Breast epithelium (tissue), 4 donors: ENCODE results near the gene PTPRG. TPM values are rescaled to one million over a fixed set of nuclear protein-coding genes. Genes with fewer than 3 reads are reported as not detected.

Experiments
- DNase-seq, 2 donors: peaks; one replicate each; pipeline ENCODE4 v3.0.0-alpha.2; 2019; ENCODE audit warnings: low spot score in 2 of 2
- H3K27ac ChIP-seq, 2 donors: fragments of 200-600 bp; sonication (generic) in 1 of 2; one replicate each; pipeline ENCODE4 v1.5.1; 2016 to 2019; ENCODE audit warnings: mild to moderate bottlenecking in 1 of 2
- H3K27me3 ChIP-seq, 2 donors: fragments of 200-600 bp; sonication (generic) in 1 of 2; one replicate each; pipeline versions ENCODE4 v1.5.1 to v1.6.0; 2017 to 2019; ENCODE audit warnings: control low read depth in 1 of 2, mild to moderate bottlenecking in 1 of 2
- H3K36me3 ChIP-seq: fragments of 200-600 bp; one replicate; pipeline ENCODE4 v1.5.1; 2019
- H3K4me1 ChIP-seq, 2 donors: fragments of 200-600 bp; sonication (generic); one replicate each; pipeline ENCODE4 v1.5.1; 2016 to 2019; ENCODE audit warnings: control low read depth in 1 of 2
- H3K4me3 ChIP-seq, 3 donors: fragments of 200-600 bp; sonication (generic); 1 replicate in 2 of 3; 2 replicates in 1 of 3; pipeline ENCODE4 v1.5.1; 2016 to 2019; ENCODE audit warnings: mild to moderate bottlenecking in 3 of 3, moderate library complexity in 2 of 3
- H3K9me3 ChIP-seq, 2 donors: fragments of 200-600 bp; sonication (generic) in 1 of 2; one replicate each; pipeline ENCODE4 v1.5.1; 2016 to 2019; ENCODE audit warnings: control low read depth in 1 of 2
- POLR2A ChIP-seq: fragments of 450-650 bp; IDR thresholded peaks from one replicate; pipeline ENCODE4 v1.6.1; 2016; ENCODE audit warnings: antibody characterized with exemption, mild to moderate bottlenecking, moderate library complexity
- POLR2AphosphoS5 ChIP-seq, 3 donors: sonication (generic); formaldehyde crosslinking; IDR thresholded peaks; one replicate each; pipeline ENCODE4 v1.6.1; 2017; ENCODE audit warnings: antibody characterized with exemption in 3 of 3
- intact Hi-C: fragments of 100-400 bp; cut with DNase I; formaldehyde crosslinking; loops from one replicate; pipeline ENCODE4 v1.15.1; 2023; ENCODE audit warnings: low total_unique reads
- total RNA-seq, 3 donors: library from RNA; depleted of rRNA; stranded (reverse); fragments of >200 nt; gene quantifications; one replicate each; pipeline ENCODE4 v1.1.0, GENCODE V29; 2016
- TF ChIP-seq, protein P1 (sequence below), 3 donors: fragments of 450-650 bp; IDR thresholded peaks; one replicate each; pipeline ENCODE4 v1.5.1; 2016 to 2017; ENCODE audit warnings: antibody characterized with exemption in 3 of 3, mild to moderate bottlenecking in 3 of 3, moderate library complexity in 3 of 3

The PTPRG gene
- total RNA-seq, 3 donors from 2014 or later, result 42.3 to 179 (median 61.6) TPM

DNA sequence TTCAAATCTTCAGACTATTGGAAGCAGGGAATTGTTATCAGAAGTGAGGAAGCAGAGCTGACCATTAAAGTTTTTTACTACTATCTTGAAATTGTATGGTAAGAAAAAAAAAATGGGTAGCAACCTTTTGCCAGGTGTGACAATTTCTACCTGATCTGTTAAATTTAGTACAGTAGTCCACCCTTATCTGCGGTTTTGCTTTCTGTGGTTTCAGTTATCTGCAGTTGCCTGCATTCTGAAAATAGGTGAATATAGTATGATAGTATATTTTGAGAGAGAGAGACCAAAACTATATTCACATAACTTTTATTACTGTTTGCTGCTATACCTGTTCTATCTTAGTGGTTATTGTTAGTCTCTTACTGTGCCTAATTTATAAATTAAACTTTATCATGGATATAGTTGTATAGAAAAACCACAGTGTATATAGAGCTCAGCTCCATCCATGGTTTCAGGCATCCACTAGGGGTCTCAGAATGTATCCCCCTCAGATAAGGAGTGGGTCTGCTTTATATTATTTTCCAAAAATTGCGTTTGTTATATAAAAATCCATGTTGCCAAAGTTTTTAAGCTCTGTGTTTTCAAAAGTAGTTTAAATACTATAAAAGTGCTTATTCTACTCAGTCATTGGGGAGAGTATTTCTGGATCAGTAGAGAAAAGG, 69.9 kb downstream of the PTPRG start:
- Histone ChIP-seq H3K27me3 (no peaks in the 10 kb centered on the region), H3K4me1 (no peaks in the 10 kb centered on the region), H3K27ac (no peak overlapping the region), H3K36me3 (no peaks in the 10 kb centered on the region), H3K9me3 (no peaks in the 10 kb centered on the region), H3K4me3 (no peak overlapping the region)
- TF ChIP-seq POLR2AphosphoS5 (IDR thresholded peaks at IDR 0.05), result no peak
- TF ChIP-seq, protein P1, sequence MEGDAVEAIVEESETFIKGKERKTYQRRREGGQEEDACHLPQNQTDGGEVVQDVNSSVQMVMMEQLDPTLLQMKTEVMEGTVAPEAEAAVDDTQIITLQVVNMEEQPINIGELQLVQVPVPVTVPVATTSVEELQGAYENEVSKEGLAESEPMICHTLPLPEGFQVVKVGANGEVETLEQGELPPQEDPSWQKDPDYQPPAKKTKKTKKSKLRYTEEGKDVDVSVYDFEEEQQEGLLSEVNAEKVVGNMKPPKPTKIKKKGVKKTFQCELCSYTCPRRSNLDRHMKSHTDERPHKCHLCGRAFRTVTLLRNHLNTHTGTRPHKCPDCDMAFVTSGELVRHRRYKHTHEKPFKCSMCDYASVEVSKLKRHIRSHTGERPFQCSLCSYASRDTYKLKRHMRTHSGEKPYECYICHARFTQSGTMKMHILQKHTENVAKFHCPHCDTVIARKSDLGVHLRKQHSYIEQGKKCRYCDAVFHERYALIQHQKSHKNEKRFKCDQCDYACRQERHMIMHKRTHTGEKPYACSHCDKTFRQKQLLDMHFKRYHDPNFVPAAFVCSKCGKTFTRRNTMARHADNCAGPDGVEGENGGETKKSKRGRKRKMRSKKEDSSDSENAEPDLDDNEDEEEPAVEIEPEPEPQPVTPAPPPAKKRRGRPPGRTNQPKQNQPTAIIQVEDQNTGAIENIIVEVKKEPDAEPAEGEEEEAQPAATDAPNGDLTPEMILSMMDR (IDR thresholded peaks at IDR 0.05), result no peak
- TF ChIP-seq POLR2A, result no peak
- DNase-seq, result no peak
- intact Hi-C loops, result no loop called here

DNA sequence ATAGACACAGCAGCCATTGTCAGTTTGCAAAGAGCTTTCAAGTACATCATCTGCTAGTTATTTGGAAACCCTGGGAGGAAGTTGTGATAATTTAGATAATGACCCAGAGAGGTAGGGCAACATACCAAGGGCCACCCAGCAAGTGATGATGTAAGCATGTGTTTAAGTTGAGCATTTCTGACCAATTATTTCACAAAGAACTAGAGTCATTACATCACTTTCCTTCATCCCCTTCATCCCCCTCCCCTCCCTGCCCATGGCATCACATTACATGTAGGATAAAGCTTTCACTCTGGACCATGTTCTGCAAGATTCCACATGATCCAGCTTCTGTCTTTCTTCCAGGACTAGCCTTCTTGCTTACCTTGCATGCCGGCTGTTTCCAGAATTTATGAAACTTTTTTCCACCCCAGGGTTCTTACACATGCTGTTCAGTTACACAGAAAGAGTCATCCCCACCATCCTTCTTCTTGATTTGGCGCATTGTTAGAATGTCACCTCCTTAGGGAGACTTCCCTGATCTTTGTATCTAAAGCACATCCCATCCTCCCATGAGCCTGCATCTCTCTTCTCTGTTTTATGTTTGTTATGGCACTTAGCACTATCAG, 71.3 kb downstream of the PTPRG start:
- Histone ChIP-seq H3K4me1 (no peaks in the 10 kb centered on the region), H3K27me3 (no peaks in the 10 kb centered on the region), H3K9me3 (no peaks in the 10 kb centered on the region), H3K27ac (no peak overlapping the region), H3K4me3 (no peak overlapping the region), H3K36me3 (no peaks in the 10 kb centered on the region)
- DNase-seq, result no peak
- intact Hi-C loops, result no loop called here
- TF ChIP-seq POLR2AphosphoS5 (IDR thresholded peaks at IDR 0.05) (no peak), POLR2A (no peak)
- TF ChIP-seq, protein P1 (IDR thresholded peaks at IDR 0.05), result no peak

DNA sequence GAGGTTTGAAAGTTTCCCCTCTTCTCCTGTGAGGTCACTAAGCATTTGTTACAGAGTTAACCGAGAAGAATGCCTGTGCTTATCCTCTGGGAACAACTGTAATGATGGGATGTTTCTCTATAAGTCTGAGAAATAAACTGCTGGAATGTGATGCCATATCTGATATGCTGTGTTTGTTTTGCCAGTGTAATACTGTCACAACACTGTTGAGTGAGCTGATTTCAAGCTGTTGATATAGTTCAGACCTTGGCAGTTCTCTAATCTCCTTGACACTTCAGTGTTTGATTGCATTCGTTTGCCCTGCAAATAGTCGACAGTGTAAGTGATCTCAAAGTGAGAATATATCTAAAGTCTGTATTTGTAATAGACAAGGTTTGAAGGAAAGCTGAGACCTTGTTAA, 73.3 kb downstream of the PTPRG start:
- intact Hi-C loops, result no loop called here
- H3K4me1 ChIP-seq, result no peaks in the 10 kb centered on the region
- H3K27me3 ChIP-seq, result no peaks in the 10 kb centered on the region
- H3K4me3 ChIP-seq, result no peak overlapping the region
- H3K9me3 ChIP-seq, result no peaks in the 10 kb centered on the region
- no peak for DNase-seq
- H3K36me3 ChIP-seq, result no peaks in the 10 kb centered on the region
- TF ChIP-seq POLR2AphosphoS5 (IDR thresholded peaks at IDR 0.05) (no peak), POLR2A (no peak)
- TF ChIP-seq, protein P1 (IDR thresholded peaks at IDR 0.05), result no peak
- no peak overlapping the region for H3K27ac ChIP-seq

DNA sequence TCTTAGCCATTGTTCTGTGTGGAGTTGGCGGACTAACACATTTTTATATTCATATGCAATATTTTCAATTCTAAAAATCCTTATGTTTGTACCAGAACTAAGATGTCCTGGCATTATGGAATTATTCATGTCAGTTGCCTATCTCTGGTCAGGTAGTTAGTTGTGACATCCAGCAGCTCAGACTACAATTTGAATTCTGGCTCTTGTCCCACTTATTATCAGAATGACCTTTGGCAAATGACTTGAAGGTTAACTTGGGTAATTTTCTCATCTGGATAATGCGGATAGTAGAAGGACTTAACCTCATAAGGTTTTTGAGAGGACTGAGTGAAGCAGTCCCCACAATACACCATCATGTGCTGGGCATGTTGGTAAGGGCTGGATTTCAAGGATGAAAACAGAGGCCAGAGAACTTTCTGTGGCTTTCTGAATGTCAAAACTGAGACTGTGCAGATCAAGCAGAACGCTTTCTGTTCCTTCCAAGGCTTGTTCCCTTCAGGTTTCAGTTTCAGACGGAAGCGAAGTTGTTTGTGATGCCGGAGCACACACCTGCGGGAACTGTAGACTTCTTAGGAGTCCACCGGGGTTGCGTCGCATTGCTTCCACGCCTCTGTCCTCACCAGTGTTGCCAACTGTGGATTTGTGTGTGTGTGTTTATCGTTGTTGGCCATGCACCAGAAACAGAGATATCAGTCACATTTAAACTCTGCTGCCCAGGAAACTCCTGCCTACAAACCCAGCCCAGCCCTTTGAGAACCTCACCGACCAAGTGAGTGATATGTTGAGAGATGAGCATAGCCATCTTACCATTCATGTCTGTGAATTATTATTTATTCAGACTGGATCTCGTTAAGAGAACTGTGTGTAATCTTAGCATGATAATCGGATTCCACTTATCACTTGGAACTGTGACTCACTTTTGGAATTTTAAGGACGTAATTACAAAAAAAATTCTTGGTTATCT, 76.0 kb downstream of the PTPRG start:
- H3K27me3 ChIP-seq, result no peaks in the 10 kb centered on the region
- TF ChIP-seq POLR2A (no peak), POLR2AphosphoS5 (IDR thresholded peaks at IDR 0.05) (no peak)
- TF ChIP-seq, protein P1 (IDR thresholded peaks at IDR 0.05), result no peak
- H3K4me1 ChIP-seq, result no peaks in the 10 kb centered on the region
- peak overlapping the region; percentile 2 to 50 (median 30) for H3K4me3 ChIP-seq
- intact Hi-C loops, result no loop called here
- H3K9me3 ChIP-seq, result no peaks in the 10 kb centered on the region
- no peaks in the 10 kb centered on the region for H3K36me3 ChIP-seq
- peak overlapping the region; percentile 53 to 57 for H3K27ac ChIP-seq
- DNase-seq, result no peak

DNA sequence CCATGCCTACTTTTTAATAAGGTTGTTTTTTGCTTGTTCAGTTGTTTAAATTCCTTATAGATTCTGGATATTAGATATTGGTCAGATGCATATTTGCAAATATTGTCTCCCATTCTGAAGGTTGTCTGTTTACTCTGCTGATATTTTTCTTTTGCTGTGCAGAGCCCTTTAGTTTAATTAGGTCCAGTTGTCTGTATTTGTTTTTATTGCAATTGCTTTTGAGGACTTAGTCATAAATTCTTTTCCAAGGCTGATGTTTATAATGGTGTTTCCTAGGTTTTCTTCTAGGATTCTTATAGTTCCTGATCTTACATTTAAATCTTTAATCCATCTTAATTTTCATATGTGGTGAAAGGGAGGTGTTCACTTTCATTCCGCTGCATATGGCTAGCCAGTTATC, 77.4 kb downstream of the PTPRG start:
- Histone ChIP-seq H3K27ac (no peak overlapping the region), H3K9me3 (no peaks in the 10 kb centered on the region), H3K4me1 (no peaks in the 10 kb centered on the region), H3K36me3 (no peaks in the 10 kb centered on the region), H3K27me3 (no peaks in the 10 kb centered on the region), H3K4me3 (no peak overlapping the region)
- no peak for DNase-seq
- intact Hi-C loops, result no loop called here
- TF ChIP-seq, protein P1 (IDR thresholded peaks at IDR 0.05), result no peak
- TF ChIP-seq POLR2A, result no peak
- no peak for TF ChIP-seq POLR2AphosphoS5 (IDR thresholded peaks at IDR 0.05)
